ENCODE measurements around the gene BCL2. TPM values are rescaled to one million over a fixed set of nuclear protein-coding genes. Genes with fewer than 3 reads are reported as not detected.

BCL2 gene
- total RNA-seq, 2 experiments from 2014 or later, result 1.4 to 2.5 TPM

GRCh38 chr18:63316612-63317555 lies 2.7 kb downstream of the BCL2 start:
- Histone ChIP-seq H4K20me1 (ENCODE audit: insufficient read depth, low read length) (no peaks in the 10 kb centered on the region), H3K4me1 (ENCODE audit: insufficient read depth, low read length, poor library complexity, severe bottlenecking) (peaks cover 17% of the 10 kb centered on the region), H3K4me2 (ENCODE audit: low read length) (peak overlapping the region; percentile 76; the same call in 1 of the 2 replicates), H3K9me3 (ENCODE audit: low read length) (no peaks in the 10 kb centered on the region), H3K36me3 (ENCODE audit: insufficient read depth, low read length) (no peaks in the 10 kb centered on the region), H3K27ac (ENCODE audit: low read depth, low read length, poor library complexity, severe bottlenecking) (no peak overlapping the region), H3K79me2 (ENCODE audit: insufficient read depth, low read depth, low read length) (no peaks in the 10 kb centered on the region), H3K4me3 (ENCODE audit: low read depth, low read length, poor library complexity, severe bottlenecking) (no peak overlapping the region), H2AFZ (ENCODE audit: low read length) (no peak overlapping the region), H3K9me2 (ENCODE audit: insufficient read depth, low read length) (no peaks in the 10 kb centered on the region)
- CTCF ChIA-PET (ENCODE audit: unreplicated experiment), result no interaction called here
- POLR2A ChIA-PET, result no interaction called here
- DNase-seq (ENCODE audit: low spot score), result no peak
- TF ChIP-seq CTCF (conservative IDR thresholded peaks at IDR 0.05; ENCODE audit: low read length), result no peak
- no TSS peak for BruUV-seq (replicated peaks)
- intact Hi-C loops (cut with micrococcal nuclease; ENCODE audit: unreplicated experiment), result loop anchor here (5.0 kb wide), 1 partner anchor 110 kb away; no protein-coding TSS in a partner anchor

- Histone ChIP-seq H2AFZ (ENCODE audit: low read length) (no peak overlapping the region), H3K27ac (ENCODE audit: low read depth, low read length, poor library complexity, severe bottlenecking) (no peak overlapping the region), H3K4me1 (ENCODE audit: insufficient read depth, low read length, poor library complexity, severe bottlenecking) (peaks cover 14% of the 10 kb centered on the region), H3K9me2 (ENCODE audit: insufficient read depth, low read length) (no peaks in the 10 kb centered on the region), H3K4me2 (ENCODE audit: low read length) (peak overlapping the region; percentile 76; the same call in 1 of the 2 replicates), H4K20me1 (ENCODE audit: insufficient read depth, low read length) (no peaks in the 10 kb centered on the region), H3K36me3 (ENCODE audit: insufficient read depth, low read length) (no peaks in the 10 kb centered on the region), H3K79me2 (ENCODE audit: insufficient read depth, low read depth, low read length) (no peaks in the 10 kb centered on the region), H3K4me3 (ENCODE audit: low read depth, low read length, poor library complexity, severe bottlenecking) (no peak overlapping the region), H3K9me3 (ENCODE audit: low read length) (no peaks in the 10 kb centered on the region)
- no peak for TF ChIP-seq CTCF (conservative IDR thresholded peaks at IDR 0.05; ENCODE audit: low read length)
- TF ChIP-seq EZH2phosphoT487 (IDR thresholded peaks at IDR 0.05; ENCODE audit: borderline replicate concordance, low read depth, low read length), result no peak
- intact Hi-C loops (cut with micrococcal nuclease; ENCODE audit: unreplicated experiment), result loop anchor here (5.0 kb wide), 1 partner anchor 109 kb away; no protein-coding TSS in a partner anchor
- ChIA-PET POLR2A (no interaction called here), CTCF (ENCODE audit: unreplicated experiment) (no interaction called here)
- no TSS peak for BruUV-seq (replicated peaks)
- no peak for DNase-seq (ENCODE audit: low spot score)
Measured at GRCh38 chr18:63315876-63316275, 3.7 kb downstream of the BCL2 start.
